ENCODE results near the gene COX7A2L. TPM values are rescaled to one million over a fixed set of nuclear protein-coding genes. Genes with fewer than 3 reads are reported as not detected.
"Not testable (repeated sequence)": the region's sequence is repeated elsewhere in the genome, so short reads cannot be mapped to it uniquely, and the experiment has no call there.

The COX7A2L gene
- total RNA-seq, 3 donors from 2014 or later = 142 to 161 (median 149) TPM

DNA sequence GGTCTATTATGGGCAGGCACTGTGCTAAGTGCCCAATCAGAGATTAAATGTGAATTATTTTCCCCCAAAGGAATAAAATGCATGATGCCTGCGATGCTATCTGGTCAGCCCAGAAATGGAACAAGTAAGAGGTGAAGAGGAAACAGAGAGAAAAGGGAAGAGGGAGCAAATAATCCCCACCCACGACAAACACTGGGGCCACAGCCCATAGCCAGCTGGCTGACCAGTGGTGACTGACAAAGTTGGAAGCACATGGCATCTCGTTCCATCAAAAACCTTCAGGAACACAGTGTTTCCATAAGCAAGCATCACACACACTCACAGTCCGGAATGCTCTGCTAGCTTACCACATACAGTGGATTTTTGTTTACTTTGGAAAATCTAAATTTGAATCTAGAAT, 21.1 kb upstream of the COX7A2L start:
- no peak overlapping the region for H3K27ac ChIP-seq
- H3K27me3 ChIP-seq = no peaks in the 10 kb centered on the region
- no peak overlapping the region for H3K4me3 ChIP-seq
- H3K9me3 ChIP-seq = no peaks in the 10 kb centered on the region
- no peaks in the 10 kb centered on the region for H3K36me3 ChIP-seq
- DNase-seq (ENCODE audit: low spot score in 2 of 2) = no peak
- no peaks in the 10 kb centered on the region for H3K4me1 ChIP-seq
- intact Hi-C loops (cut with DNase I; ENCODE audit: low total_unique reads) = no loop called here
- TF ChIP-seq POLR2A (IDR thresholded peaks at IDR 0.05) = no peak
- TF ChIP-seq POLR2AphosphoS5 (IDR thresholded peaks at IDR 0.05) = no peak
- TF ChIP-seq, protein P1, sequence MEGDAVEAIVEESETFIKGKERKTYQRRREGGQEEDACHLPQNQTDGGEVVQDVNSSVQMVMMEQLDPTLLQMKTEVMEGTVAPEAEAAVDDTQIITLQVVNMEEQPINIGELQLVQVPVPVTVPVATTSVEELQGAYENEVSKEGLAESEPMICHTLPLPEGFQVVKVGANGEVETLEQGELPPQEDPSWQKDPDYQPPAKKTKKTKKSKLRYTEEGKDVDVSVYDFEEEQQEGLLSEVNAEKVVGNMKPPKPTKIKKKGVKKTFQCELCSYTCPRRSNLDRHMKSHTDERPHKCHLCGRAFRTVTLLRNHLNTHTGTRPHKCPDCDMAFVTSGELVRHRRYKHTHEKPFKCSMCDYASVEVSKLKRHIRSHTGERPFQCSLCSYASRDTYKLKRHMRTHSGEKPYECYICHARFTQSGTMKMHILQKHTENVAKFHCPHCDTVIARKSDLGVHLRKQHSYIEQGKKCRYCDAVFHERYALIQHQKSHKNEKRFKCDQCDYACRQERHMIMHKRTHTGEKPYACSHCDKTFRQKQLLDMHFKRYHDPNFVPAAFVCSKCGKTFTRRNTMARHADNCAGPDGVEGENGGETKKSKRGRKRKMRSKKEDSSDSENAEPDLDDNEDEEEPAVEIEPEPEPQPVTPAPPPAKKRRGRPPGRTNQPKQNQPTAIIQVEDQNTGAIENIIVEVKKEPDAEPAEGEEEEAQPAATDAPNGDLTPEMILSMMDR (IDR thresholded peaks at IDR 0.05) = no peak

DNA sequence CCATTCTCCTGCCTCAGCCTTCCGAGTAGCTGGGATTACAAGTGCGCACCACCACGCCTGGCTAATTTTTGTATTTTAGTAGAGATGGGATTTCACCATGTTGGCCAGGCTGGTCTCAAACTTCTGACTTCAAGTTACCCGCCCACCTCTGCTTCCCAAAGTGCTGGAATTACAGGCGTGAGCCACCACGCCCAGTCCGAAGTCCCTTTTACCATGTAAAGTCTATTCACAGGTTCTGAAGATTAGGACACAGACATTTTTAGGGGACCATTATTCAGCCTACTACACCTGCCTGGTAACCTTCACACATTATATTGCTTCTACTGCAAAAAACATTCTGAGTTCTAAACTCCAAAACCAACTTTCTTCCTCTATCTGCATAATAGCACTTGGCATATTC, 19.0 kb upstream of the COX7A2L start:
- intact Hi-C loops (cut with DNase I; ENCODE audit: low total_unique reads); H3K36me3 ChIP-seq: not testable (repeated sequence)

DNA sequence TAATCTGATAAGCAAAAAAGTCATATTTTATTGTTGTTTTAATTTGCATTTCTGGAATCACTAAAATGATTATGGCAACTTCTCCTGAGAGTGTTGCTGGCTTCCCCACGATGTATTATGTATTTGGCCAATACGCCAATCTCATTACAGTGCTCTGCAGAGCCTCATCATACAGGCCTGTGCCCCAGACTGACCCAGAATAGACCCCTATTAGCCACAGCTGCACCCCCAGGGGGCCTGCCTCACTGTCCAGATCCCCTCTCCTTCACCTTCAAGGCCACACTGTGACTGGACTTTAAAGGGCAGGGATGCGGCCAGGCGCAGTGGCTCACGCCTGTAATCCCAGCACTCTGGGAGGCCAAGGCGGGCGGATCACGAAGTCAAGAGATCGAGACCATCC, 17.4 kb upstream of the COX7A2L start:
- H3K36me3 ChIP-seq = no peaks in the 10 kb centered on the region
- DNase-seq (ENCODE audit: low spot score in 2 of 2) = no peak
- no peaks in the 10 kb centered on the region for H3K4me1 ChIP-seq
- H3K27me3 ChIP-seq = no peaks in the 10 kb centered on the region
- H3K27ac ChIP-seq = no peak overlapping the region
- H3K9me3 ChIP-seq = no peaks in the 10 kb centered on the region
- TF ChIP-seq, protein P1 (IDR thresholded peaks at IDR 0.05) = no peak
- TF ChIP-seq POLR2AphosphoS5 (IDR thresholded peaks at IDR 0.05) = no peak
- TF ChIP-seq POLR2A (IDR thresholded peaks at IDR 0.05) = no peak
- H3K4me3 ChIP-seq = no peak overlapping the region
- intact Hi-C loops (cut with DNase I; ENCODE audit: low total_unique reads) = no loop called here

More for the DNA sequence above, 19.0 kb upstream of the COX7A2L start:
- H3K27ac ChIP-seq; DNase-seq (ENCODE audit: low spot score in 2 of 2); H3K9me3 ChIP-seq; H3K4me3 ChIP-seq; H3K4me1 ChIP-seq; H3K27me3 ChIP-seq: not testable (repeated sequence)

DNA sequence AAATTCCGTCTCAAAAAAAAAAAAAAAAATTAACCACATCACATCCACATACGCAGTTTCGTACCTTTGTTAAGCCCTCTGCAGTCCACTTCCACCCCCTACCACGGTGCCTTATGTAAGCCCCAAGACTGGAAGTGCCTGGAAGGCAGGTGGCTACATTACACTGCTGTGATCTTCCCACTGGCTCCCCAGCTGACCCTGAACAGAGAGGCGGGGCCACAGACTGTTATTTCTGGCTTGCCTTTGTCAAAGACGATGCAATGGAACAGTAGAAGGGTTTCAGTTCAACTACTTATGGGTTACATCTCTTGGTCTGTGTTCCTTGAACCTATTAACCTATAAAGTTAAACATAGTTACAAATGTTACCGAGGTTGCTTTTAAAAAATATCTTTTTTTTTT, 15.7 kb upstream of the COX7A2L start:
- H3K4me3 ChIP-seq = no peak overlapping the region
- H3K27me3 ChIP-seq = no peaks in the 10 kb centered on the region
- TF ChIP-seq, protein P1 (IDR thresholded peaks at IDR 0.05) = no peak
- TF ChIP-seq POLR2AphosphoS5 (IDR thresholded peaks at IDR 0.05) = no peak
- TF ChIP-seq POLR2A (IDR thresholded peaks at IDR 0.05) = no peak
- no peaks in the 10 kb centered on the region for H3K36me3 ChIP-seq
- no peaks in the 10 kb centered on the region for H3K9me3 ChIP-seq
- no peak overlapping the region for H3K27ac ChIP-seq
- intact Hi-C loops (cut with DNase I; ENCODE audit: low total_unique reads) = no loop called here
- DNase-seq (ENCODE audit: low spot score in 2 of 2) = no peak
- no peaks in the 10 kb centered on the region for H3K4me1 ChIP-seq

DNA sequence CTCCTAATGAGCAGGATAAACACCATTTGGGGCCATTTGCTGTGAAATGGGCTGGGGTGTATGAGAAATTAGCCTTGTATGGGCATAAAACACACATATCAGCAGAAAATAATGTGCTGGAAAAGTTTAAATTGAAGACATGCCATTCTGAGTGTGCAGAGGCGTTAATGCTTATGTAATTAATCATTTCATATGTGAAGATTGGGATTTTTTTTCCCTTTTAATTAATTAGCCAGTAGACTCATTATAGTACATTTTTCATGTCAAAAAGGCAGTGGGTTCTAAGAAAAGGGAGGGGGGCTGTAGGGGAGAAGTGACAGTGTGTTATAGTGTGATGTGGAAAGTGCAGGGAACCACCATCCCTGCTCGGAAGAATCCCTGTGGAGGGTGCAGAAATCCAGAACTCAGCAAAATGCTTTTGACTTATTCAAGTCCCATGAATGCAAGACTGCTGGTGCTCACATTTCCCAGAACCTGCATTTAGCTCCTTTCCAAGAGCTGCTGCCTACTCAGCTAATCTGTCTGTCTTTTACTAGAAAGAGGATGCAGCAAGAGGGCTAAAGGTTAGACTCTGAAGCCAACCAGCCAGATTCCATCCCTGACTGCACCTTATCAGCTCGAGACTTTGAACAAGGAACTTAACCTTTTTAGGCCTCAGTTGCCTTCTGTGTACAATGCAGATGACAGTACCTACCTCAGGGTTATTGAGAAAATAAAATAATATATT, 11.6 kb upstream of the COX7A2L start:
- H3K4me1 ChIP-seq = no peaks in the 10 kb centered on the region
- H3K4me3 ChIP-seq = no peak overlapping the region
- H3K27ac ChIP-seq = no peak overlapping the region
- no peaks in the 10 kb centered on the region for H3K27me3 ChIP-seq
- no peaks in the 10 kb centered on the region for H3K36me3 ChIP-seq
- no peak for DNase-seq (ENCODE audit: low spot score in 2 of 2)
- TF ChIP-seq POLR2AphosphoS5 (IDR thresholded peaks at IDR 0.05) (no peak), POLR2A (IDR thresholded peaks at IDR 0.05) (no peak)
- TF ChIP-seq, protein P1 (IDR thresholded peaks at IDR 0.05) = no peak
- intact Hi-C loops (cut with DNase I; ENCODE audit: low total_unique reads) = no loop called here
- H3K9me3 ChIP-seq = no peaks in the 10 kb centered on the region

Data from breast epithelium (tissue), 4 donors.